Stimulated activated CD4-positive, alpha-beta T cell treated with anti-CD3 and anti-CD28 coated beads, TNF-alpha, amount 100 ng/mL, for 1 hour (primary cell): ENCODE data around the gene PPP1R13L.
A peak's percentile ranks its signal among the peaks of the same experiment; 100 is the strongest.
"Not testable (repeated sequence)": the region's sequence is repeated elsewhere in the genome, so short reads cannot be mapped to it uniquely, and the experiment has no call there.

ENCODE experiments used
- DNase-seq, 3 donors: peaks; one replicate each; pipeline ENCODE4 v3.0.0-alpha.2; 2020; ENCODE audit warnings: low read depth in 3 of 3, low spot score in 1 of 3

The PPP1R13L gene

GRCh38 chr19:45437328-45437727 is 32.5 kb upstream of the PPP1R13L start:
- no peak for DNase-seq

- DNase-seq, result not testable (repeated sequence)
Observed at GRCh38 chr19:45432543-45432942, 27.7 kb upstream of the PPP1R13L start.

- not testable (repeated sequence) for DNase-seq
Observed at GRCh38 chr19:45431008-45431407, 26.1 kb upstream of the PPP1R13L start.

GRCh38 chr19:45429896-45430295 is 25.0 kb upstream of the PPP1R13L start:
- not testable (repeated sequence) for DNase-seq

GRCh38 chr19:45428384-45429231 is 23.7 kb upstream of the PPP1R13L start:
- DNase-seq, result no peak

- no peak for DNase-seq
Observed at GRCh38 chr19:45424191-45425058, 19.6 kb upstream of the PPP1R13L start.

- peak in 1 of 3 donors; percentile 48 for DNase-seq
Observed at GRCh38 chr19:45423589-45424190, 18.8 kb upstream of the PPP1R13L start, which contains the start of gene ERCC1. TSS of gene ERCC1 (minus strand) at chr19:45423917. CDS start at chr19:45423374, 543 bp downstream.

- peak; percentile 51 to 68 (median 58) for DNase-seq
Observed at GRCh38 chr19:45423033-45423588, 18.2 kb upstream of the PPP1R13L start.

GRCh38 chr19:45421947-45422498 is 17.2 kb upstream of the PPP1R13L start:
- DNase-seq, result no peak

GRCh38 chr19:45420871-45421270 is 16.0 kb upstream of the PPP1R13L start:
- DNase-seq, result no peak

GRCh38 chr19:45420356-45420755 is 15.5 kb upstream of the PPP1R13L start:
- DNase-seq, result no peak

GRCh38 chr19:45419895-45420294 is 15.0 kb upstream of the PPP1R13L start:
- no peak for DNase-seq

- no peak for DNase-seq
Observed at GRCh38 chr19:45419396-45419795, 14.5 kb upstream of the PPP1R13L start.

GRCh38 chr19:45418802-45419201 is 13.9 kb upstream of the PPP1R13L start:
- no peak for DNase-seq

GRCh38 chr19:45417151-45417550 is 12.3 kb upstream of the PPP1R13L start:
- no peak for DNase-seq

- no peak for DNase-seq
Observed at GRCh38 chr19:45414468-45414867, 9.6 kb upstream of the PPP1R13L start.

- DNase-seq, result no peak
Observed at GRCh38 chr19:45413497-45413896, 8.6 kb upstream of the PPP1R13L start.

- not testable (repeated sequence) for DNase-seq
Observed at GRCh38 chr19:45410330-45410729, 5.5 kb upstream of the PPP1R13L start.

GRCh38 chr19:45409557-45409920 is 4.7 kb upstream of the PPP1R13L start:
- DNase-seq, result no peak

- DNase-seq, result no peak
Observed at GRCh38 chr19:45408830-45409556, 4.1 kb upstream of the PPP1R13L start.
